Type B pancreatic cell (in vitro differentiated cells): ENCODE measurements around the gene ANKRD35. TPM values are rescaled to one million over a fixed set of nuclear protein-coding genes. Genes with fewer than 3 reads are reported as not detected.

Source experiments
- DNase-seq: peaks from one replicate; pipeline ENCODE4 v3.0.0; 2021; ENCODE audit warnings: mixed read lengths; ENCODE audit not compliant: unreplicated experiment; ENCODE audit errors: extremely low spot score
- H3K27ac Mint-ChIP-seq: 2 replicates; pipeline ENCODE4 v1.8.0; 2021; ENCODE audit warnings: mild to moderate bottlenecking, mixed read lengths
- H3K27me3 Mint-ChIP-seq: 2 replicates; pipeline ENCODE4 v1.8.0; 2021; ENCODE audit warnings: mixed read lengths
- H3K36me3 Mint-ChIP-seq: 2 replicates; pipeline ENCODE4 v1.8.0; 2021; ENCODE audit warnings: mixed read lengths
- H3K4me1 Mint-ChIP-seq: one replicate; pipeline ENCODE4 v1.8.0; 2021; ENCODE audit warnings: mixed read lengths; ENCODE audit not compliant: unreplicated experiment
- H3K4me3 Mint-ChIP-seq: 2 replicates; pipeline ENCODE4 v1.8.0; 2021; ENCODE audit warnings: mild to moderate bottlenecking, mixed read lengths
- H3K9me3 Mint-ChIP-seq: 2 replicates; pipeline ENCODE4 v1.8.0; 2021; ENCODE audit warnings: mixed read lengths
- total RNA-seq: library from RNA; stranded (reverse); gene quantifications from 2 replicates; pipeline ENCODE4 v1.2.1, GENCODE V29; 2021; ENCODE audit warnings: low replicate concordance
- TF ChIP-seq, protein P1 (sequence below): fragments of 200-600 bp; sonication (generic); conservative IDR thresholded peaks from 2 replicates; pipeline ENCODE4 v1.5.0; 2021; ENCODE audit warnings: antibody characterized with exemption, mild to moderate bottlenecking

Gene ANKRD35
- total RNA-seq, 1 donor from 2014 or later: 0.56 TPM

DNA sequence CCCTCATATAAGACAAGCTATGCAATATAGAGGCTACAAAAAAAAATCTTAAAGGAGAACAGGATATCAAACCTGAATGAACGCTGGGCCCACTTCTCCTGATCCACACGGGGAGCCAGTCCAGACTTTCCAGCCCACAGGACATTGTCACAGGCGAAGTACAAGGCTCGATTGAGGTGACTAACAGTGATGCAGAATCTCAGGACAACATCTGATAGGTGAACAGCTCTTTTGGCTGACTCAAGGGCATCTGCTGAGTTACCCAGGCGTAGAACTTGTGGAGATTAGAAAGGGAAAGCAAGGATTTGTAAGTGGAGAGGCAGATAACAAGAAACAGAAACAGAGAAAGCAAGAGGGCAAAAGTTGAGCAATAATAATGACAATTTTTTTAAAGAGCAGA is 31.1 kb upstream of the ANKRD35 start:
- no peaks in the 10 kb centered on the region for H3K9me3 Mint-ChIP-seq
- TF ChIP-seq, protein P1, sequence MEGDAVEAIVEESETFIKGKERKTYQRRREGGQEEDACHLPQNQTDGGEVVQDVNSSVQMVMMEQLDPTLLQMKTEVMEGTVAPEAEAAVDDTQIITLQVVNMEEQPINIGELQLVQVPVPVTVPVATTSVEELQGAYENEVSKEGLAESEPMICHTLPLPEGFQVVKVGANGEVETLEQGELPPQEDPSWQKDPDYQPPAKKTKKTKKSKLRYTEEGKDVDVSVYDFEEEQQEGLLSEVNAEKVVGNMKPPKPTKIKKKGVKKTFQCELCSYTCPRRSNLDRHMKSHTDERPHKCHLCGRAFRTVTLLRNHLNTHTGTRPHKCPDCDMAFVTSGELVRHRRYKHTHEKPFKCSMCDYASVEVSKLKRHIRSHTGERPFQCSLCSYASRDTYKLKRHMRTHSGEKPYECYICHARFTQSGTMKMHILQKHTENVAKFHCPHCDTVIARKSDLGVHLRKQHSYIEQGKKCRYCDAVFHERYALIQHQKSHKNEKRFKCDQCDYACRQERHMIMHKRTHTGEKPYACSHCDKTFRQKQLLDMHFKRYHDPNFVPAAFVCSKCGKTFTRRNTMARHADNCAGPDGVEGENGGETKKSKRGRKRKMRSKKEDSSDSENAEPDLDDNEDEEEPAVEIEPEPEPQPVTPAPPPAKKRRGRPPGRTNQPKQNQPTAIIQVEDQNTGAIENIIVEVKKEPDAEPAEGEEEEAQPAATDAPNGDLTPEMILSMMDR: no peak
- peak overlapping the region; percentile 73 for H3K27ac Mint-ChIP-seq
- peaks cover 26% of the 10 kb centered on the region for H3K4me1 Mint-ChIP-seq
- peak overlapping the region; percentile 97 for H3K4me3 Mint-ChIP-seq
- DNase-seq: no peak
- no peaks in the 10 kb centered on the region for H3K36me3 Mint-ChIP-seq
- no peaks in the 10 kb centered on the region for H3K27me3 Mint-ChIP-seq

- Mint-ChIP-seq H3K36me3 (no peaks in the 10 kb centered on the region), H3K27me3 (no peaks in the 10 kb centered on the region), H3K4me3 (no peak overlapping the region), H3K4me1 (peaks cover 9% of the 10 kb centered on the region), H3K27ac (no peak overlapping the region), H3K9me3 (no peaks in the 10 kb centered on the region)
- TF ChIP-seq, protein P1: no peak
- DNase-seq: no peak
Observed at GRCh38 chr1:145912128-145912641, 26.5 kb upstream of the ANKRD35 start.

DNA sequence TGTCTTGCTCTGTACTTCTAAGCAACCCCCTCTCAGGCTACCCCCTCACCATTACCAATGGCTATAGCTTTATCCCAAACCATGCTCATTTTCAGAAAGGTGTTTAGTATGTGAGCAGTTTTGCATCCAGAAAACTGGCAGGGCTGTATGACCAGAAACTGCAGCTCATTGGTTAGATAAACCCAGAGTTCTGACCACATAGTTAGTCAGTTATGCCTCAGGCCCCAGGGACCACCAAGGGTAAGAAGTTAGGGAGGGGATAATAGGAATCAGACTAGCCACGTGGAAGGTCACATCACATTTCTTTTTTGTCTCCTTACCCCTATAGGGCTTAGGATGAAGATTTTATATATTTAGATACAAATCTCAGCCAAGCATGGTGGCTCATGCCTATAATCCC is 23.0 kb upstream of the ANKRD35 start:
- no peak overlapping the region for H3K4me3 Mint-ChIP-seq
- no peak for DNase-seq
- peaks cover 5% of the 10 kb centered on the region for H3K4me1 Mint-ChIP-seq
- no peaks in the 10 kb centered on the region for H3K9me3 Mint-ChIP-seq
- no peak overlapping the region for H3K27ac Mint-ChIP-seq
- peaks cover 3% of the 10 kb centered on the region for H3K36me3 Mint-ChIP-seq
- TF ChIP-seq, protein P1: no peak
- H3K27me3 Mint-ChIP-seq: no peaks in the 10 kb centered on the region

GRCh38 chr1:145906954-145907753 is 21.5 kb upstream of the ANKRD35 start:
- Mint-ChIP-seq H3K4me1 (peaks cover 5% of the 10 kb centered on the region), H3K27ac (no peak overlapping the region), H3K9me3 (no peaks in the 10 kb centered on the region), H3K4me3 (no peak overlapping the region), H3K36me3 (peaks cover 3% of the 10 kb centered on the region), H3K27me3 (no peaks in the 10 kb centered on the region)
- no peak for DNase-seq
- TF ChIP-seq, protein P1: no peak

DNA sequence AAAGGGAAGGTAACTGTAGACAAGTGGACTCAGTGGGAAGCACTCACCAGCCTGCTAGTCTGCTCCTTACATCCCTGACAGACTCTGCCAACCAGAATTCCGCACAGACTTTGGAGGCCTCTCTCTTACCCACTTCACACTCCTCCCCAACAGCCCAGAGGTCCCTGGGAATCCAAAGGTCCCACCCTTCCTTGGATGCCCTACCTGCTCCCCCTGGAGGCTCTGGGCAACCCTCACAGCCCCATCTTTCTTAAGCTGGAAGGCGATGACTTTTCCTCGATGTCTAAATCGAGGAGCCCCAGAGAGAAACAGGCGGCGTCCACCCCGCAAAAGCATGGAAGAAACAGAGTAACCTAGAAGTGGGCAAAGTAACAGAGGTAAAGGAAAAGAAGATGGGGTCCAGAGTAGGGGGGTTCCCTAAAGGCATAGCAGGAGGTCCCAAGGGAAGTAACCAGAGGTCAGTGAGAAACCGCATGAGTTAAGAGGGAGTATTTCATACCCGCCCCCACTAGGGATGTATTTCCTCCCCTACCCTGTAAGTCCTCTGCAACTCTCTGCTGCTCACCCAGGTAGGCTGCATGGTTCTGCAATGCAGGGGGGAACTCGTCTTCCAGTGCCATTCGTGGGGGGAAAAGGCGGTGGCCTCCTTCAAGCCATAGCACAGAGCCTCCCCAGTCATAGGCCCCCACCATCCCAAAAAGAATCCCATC is 15.8 kb upstream of the ANKRD35 start:
- Mint-ChIP-seq H3K9me3 (no peaks in the 10 kb centered on the region), H3K4me1 (no peaks in the 10 kb centered on the region), H3K27ac (no peak overlapping the region), H3K27me3 (no peaks in the 10 kb centered on the region), H3K4me3 (no peak overlapping the region), H3K36me3 (peaks cover under 1% of the 10 kb centered on the region)
- no peak for DNase-seq
- TF ChIP-seq, protein P1: no peak
